Measurements from ENCODE around the gene KIAA0232.
A peak's percentile ranks its signal among the peaks of the same experiment; 100 is the strongest.

Gene KIAA0232

DNA sequence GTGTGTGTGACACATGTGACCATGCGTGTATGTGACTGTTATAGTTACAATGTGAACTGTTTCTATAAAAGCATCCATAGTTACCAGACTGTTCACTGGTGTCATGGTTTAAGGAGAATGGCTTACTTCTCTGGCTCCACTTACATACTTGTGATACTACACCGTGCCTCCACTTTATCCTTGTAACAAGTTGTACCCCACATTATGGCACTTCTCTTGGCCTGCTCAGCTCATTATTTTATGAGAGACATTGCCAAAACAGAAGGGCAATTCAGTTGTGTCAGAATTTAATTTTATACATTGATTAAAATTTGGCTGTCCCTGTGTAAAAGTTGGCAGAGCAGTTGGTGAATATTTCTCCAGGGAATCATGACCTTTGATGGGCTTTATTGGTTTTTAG, 64.7 kb downstream of the KIAA0232 start:
- no peak for DNase-seq (ENCODE audit: low spot score)

DNA sequence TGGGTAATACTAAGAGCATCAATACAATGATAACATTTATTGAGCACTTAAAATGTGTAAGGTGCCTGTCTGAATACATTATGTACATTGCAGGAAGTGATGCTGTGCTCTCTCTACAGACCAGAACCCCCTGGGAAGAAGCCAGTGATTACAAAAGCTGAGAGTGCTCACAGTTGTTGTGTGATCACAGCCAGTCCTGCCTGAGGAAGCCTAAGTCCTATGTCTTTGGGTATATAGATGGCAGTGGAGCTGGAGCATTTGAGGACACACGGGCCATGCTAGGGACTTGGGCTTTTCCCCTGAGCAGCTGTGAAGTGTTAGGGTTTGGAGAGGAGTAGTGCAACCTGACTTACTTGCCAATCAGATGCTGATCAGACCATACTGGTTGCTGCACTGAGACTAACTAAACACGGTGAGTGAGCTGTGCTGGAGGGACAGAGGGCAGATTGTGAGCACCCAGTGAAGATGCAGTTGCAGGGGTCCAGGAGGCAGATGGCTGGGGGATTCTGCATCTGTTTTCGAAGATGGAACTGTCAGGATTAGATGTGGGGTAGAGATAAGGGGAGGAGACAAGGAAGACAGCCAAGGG, 66.3 kb downstream of the KIAA0232 start:
- DNase-seq (ENCODE audit: low spot score): no peak

DNA sequence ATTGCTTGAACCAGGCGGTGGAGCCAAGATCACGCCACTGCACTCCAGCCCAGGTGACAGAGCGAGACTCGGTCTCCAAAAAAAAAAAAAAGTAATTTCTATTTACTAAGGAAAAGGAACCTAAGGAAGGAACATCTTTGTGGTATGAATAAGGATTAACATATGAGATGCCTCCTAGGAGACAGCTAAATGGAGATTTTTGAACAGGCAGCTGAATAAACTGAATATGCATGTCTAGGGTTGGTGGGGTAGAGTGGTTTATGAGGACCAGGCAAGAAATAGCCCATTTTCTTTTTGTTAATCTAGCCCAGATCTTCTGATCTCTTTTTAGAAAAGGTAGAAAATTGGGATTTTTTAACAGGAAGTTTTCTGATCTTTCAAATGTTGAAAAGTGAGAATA, 67.2 kb downstream of the KIAA0232 start:
- DNase-seq (ENCODE audit: low spot score): no peak

DNA sequence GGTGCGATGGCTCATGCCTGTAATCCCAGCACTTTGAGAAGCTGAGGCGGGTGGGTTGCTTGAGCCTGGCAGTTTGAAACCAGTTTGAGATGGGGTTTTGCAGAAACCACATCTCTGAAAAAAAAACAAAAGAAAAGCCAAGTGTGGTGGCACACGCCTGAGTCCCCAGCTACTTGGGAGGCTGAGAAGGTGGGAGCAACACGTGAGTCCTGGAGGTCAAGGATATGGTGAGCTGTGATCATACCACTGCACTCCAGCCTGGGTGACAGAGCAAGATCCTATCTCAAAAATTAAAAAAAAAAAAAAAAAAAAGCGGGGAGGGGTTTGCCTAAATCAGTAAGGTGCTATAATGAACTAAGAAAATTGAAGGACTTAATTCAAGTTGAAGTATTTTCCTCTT, 68.9 kb downstream of the KIAA0232 start:
- no peak for DNase-seq (ENCODE audit: low spot score)

DNA sequence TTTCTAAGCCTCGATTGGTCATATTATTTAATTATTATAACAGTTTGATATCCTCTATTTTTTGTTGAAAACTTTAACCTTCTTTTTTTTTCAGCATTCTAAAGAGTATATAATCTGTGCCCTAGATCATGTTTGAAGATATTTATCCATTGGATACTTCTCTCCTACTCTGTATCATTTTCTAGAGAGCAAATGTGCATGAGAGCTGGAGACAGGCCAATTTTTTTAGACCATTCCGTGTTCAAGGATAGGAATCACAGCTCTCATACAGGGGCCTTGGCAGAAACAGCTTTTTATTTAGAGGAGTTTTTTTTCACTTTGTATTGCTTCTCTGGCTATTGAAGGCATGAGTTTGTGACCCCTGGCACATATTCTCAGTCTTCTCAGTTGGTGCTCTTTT, 69.4 kb downstream of the KIAA0232 start:
- no peak for DNase-seq (ENCODE audit: low spot score)

DNA sequence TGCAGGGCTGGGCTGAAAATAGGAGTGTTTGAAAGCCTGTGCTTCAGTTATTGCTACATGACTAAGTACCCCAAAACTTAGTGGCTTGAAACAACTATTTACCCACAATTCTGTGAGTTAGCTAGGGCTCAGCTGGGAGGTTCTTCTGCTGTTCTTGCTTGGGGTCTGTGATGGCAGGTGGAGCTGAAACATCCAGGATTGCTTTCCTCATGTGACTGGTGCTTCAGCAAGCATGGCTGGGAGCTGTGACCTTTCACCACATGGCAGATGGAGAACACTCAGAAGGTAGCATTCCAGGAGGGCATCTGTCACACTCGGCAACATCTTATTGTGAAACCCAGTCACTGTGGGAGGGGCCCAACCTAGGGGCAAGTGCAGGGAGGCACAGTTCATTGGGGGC, 70.1 kb downstream of the KIAA0232 start:
- DNase-seq (ENCODE audit: low spot score): peak; percentile 22

DNA sequence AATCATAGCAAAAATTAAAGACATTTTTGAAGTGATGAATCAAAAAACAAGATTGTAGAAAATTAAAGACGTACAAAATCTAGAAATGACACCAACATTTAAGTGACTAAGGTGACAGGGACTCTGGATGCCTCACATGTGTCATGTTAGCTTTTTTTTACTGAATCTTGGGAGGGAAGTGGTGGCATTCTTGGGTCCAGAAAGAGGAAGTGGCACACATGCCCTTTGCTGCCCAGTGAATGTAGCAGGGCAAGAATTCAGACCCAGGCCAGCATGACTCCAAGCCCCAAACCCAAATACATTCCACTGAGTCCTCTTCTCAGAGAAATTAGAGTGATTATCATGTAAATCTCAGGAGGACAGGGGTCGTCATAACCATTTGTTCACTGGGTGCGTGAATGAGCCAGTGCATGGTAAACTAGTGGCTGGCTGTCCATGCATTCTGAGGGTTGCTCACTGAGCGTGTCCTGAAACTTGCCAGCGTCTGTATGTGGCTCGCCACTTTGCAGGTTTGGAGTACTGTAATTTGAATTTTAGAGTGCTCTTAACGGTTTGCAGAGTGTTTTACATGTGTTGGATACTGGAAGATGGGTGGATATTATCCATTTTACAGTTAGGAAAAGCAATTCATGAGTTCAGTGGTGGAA, 71.7 kb downstream of the KIAA0232 start:
- DNase-seq (ENCODE audit: low spot score): no peak

DNA sequence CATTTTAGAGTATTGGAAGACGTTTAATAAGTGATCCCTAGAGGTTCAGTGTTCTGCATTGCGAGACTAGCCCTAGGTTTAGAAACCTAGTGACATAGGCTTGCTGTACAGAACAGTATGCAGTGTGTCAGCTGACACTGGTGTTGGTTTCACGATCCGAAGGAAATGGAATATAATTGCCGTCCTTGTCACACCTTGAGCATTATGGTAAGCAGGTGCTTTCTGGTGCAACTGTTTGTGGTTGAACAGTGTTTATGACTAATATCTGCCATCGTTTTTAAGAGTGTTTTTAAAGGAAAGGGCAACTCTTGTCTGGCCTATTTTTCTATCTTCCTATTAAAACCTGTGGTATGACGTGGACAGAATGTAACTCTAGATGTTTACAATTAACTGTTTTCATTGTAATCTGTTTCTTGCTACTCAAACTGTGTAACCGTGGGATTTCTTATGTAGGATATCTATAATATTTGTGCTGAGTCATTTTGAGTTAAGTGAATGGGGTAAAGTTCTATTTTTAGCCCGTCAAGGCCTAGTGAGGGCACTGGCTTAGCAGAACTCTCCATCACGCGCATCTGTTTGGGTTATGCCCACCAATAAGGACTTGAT, 73.3 kb downstream of the KIAA0232 start:
- DNase-seq (ENCODE audit: low spot score): peak; percentile 61

DNA sequence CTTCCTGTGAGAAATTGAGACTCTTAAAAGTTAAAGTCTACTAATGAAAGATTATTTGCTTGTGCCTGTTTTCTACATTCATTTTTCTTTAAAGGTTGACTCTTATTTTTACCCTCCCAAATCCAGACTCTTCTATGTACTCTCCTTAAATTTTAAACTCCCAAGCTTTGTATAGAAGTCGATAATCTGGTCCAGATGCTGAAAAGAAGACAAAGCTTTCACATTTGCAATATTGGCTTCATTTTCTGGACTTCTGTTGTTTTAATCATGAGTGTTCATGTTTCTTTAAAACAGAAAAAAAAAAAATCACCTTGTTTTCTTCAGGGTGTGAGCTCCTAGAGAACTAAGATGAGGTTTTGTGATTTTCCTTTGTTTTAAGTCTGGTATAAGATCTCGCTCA, 73.9 kb downstream of the KIAA0232 start:
- no peak for DNase-seq (ENCODE audit: low spot score)

DNA sequence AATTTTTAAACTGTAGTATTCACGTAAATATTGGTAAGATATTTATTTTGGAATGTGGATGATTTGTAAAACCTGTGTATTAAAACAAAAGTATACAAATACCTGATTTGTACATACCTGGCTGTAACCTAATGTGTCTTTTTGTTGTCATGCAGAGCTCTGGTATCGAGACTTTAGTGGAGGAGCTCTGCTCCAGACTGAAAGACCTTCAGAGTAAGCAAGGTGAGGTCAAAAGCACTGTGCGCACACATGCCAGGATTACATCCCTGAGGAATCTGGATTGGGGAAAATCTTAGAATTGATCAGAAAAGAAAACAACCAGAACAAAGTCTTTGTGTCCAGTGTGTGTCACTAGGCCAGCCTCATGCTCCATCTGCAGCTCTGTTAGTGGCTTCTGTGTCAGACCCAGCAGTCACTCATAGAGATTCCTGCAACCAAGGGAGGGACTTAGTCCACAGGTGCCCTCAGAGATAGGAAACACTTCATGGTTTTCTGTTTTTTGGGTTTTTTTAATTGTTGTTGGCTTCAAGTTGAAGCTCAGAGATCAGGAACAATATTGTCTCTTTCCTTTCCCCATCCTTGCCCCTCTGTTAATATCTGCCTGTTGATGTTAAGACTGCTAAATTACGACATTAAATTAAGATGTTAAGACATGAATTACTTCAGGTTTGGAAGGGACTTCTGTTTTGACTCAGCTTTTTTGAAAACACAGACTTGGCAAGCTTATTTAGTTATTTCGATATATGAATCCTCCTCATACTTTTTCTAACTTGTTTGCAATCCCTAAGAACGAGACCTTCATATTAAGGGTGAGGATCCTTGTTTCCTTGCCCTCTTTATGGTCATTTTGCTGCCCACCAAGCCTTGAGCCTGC, 74.7 kb downstream of the KIAA0232 start:
- no peak for DNase-seq (ENCODE audit: low spot score)

DNA sequence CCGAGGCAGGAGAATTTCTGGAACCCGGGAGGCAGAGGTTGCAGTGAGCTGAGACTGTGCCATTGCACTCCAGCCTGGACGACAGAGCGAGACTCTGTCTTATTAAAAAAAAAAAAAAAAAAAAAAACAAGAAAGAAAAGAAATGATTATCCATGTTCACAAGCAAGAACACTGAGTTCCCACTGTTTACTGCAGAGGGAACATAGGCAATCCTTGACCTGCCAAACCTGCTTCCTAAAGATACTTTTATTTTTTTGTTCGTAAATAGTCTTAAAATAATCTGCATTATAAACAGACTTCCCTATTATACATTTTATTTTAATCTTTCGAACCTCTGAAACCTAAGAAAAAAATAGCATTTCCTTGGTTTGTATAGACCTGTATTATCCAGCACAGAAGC, 76.5 kb downstream of the KIAA0232 start:
- no peak for DNase-seq (ENCODE audit: low spot score)

DNA sequence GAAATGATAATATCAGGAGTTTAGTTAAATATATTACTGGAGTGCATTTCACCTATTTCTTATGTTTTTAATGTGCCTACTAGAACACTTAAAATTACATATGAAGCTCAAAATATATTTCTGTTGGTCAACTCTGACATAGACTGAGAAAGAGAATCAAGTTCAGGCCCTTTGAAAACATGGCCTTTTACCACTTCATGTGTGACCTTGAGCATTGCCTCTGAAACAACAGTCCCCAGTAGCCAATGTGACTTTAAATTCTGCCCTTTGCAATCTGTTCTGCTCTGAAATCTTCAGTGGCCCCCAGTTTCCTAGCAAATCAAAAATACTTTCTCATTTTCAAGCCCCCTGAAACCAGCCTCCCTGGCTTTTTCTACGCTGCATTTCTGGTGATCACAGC, 77.0 kb downstream of the KIAA0232 start:
- no peak for DNase-seq (ENCODE audit: low spot score)

DNA sequence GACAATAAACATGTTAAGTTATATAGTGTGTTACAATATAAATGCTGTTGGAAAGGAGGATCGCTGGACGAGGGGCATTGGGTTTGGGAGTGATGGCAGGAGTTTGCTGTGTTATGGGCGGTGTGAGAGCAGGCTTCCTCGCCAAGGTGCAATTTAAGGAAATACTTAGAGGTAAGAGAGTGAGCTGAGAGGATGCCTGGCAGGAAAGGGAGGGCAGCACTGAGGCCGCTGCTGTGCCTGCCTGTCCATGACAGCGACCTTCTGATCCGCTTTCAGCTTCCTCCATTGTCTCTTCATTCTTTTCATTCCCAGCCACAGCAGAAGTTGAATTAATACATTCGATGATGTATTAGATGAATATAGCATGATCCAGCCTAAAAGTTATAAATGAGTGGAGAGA, 85.9 kb downstream of the KIAA0232 start:
- no peak for DNase-seq (ENCODE audit: low spot score)

DNA sequence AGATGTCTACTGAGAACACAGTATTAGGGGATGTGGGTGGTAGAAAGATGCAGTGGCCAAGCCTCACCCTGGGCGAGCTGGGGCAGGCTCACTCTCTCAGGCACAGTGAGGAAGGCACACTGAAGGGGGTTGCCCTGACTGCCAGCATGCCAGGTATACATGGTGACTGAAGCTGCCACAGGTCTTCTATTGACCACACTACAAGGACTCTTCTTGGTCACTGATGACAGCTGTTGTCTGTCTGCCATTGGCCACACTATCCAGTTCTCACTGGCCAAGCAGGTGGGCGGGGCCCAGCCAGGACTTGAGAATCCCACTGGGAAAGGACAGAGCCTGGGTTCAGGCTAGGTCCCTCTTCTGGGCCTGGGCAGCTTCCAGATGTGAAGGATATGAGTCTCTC, 87.4 kb downstream of the KIAA0232 start:
- no peak for DNase-seq (ENCODE audit: low spot score)

DNA sequence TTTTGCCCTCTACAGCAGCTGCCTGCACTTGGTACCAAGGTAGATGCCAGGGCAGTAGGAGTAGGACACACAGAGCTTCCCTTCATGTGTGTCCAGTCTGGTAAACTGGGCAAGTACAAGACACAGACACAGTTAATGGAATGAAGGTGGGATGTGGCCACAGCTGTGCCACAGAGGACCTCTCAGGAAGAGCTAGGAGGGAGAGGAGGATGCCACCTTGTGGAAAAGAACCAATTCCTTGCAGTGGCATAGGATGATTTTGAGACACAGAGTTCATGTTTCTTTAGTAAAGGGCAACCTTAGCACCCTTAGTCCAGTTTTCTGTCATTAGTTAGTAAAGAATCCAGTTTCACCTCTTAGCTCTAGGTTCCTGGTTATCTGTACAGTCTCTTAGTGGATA, 90.8 kb downstream of the KIAA0232 start:
- no peak for DNase-seq (ENCODE audit: low spot score)

DNA sequence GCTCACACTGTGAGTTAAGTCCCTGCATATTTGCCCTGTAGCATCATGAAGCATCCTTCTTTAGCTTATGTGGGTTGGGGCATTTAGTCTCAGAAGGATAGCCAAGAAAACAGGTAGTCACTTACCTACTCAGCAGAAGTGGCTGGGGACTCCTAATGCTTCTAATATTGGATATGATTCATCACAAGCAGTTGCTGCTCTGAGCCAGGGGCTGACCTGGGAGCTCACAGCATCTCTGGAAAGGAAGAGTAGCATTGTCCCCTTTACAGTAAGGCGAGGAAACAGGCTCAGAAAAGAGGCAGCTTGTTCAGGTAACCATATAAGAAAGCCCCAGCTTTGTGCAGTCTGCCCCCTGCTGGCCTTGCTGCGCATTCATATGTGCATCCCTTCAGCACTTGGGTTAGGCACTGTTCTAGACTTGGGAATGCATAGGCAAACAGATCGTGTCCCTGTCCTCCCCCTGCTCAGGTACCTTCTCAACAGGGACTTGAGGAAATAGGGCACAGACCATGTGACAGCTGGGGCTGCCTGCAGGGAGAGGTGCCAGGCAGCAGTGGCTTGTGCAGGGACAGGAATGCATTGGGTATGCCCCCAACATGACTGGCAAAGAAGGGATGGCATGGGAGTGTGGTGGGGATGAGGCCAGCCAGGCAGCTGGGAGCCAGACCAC, 91.4 kb downstream of the KIAA0232 start:
- peak; percentile 66 for DNase-seq (ENCODE audit: low spot score)

DNA sequence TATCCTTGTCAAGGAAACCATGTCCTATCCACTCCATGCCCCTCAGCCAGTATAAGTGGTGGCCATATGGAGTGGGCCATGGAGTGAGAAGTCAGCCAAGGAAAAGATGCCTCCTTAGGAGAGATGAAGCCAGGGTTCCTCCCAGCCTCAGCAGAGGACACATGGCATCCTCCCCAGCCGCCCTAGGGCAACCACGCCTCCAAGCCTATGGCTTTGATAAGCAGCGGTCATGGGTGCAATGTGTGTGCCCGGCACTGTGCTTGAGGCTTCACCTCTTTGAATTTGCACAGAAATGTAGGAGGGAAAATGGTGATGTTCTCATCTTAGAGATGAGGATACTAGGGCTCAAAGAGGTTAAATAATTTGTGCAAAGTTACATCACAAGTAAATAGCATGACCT, 92.5 kb downstream of the KIAA0232 start:
- no peak for DNase-seq (ENCODE audit: low spot score)

DNA sequence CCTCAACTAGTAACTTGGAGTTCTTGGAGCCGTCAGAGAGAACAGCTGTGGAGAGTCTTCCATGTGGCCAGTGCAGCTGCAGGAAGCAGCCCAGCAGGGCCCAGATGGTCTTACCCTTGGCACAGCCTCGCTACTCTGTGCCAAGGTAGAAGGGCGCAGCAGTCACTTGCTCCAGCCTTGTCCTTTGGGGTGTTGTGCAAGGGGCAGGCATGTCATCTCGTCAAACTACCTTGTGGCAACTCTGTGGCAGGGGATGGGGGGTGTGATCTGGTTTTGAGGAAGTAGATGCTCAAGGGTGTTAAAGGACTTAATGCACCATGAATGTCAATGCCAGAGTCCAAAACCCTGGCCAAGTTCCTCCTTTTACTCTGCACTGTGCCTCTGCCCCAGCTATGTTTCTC, 92.9 kb downstream of the KIAA0232 start:
- no peak for DNase-seq (ENCODE audit: low spot score)

DNA sequence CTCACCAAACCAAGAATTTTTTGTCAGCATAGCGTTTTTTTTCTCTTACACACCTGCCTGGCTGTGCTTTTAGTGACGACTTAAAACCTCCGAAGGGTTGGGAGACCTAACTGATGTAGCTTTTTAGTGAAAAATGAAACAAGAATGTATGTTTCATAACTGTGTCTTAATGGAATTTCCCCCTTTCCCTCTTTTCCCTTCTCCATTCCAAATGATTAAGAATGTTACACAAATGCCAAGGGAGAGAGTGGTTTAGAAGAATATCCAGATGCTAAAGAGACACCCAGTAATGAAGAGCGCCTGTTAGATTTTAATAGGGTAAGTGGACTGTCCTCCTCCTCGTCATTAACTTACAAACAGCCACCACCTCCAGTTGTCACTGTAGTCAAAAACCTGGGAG, 93.9 kb downstream of the KIAA0232 start:
- no peak for DNase-seq (ENCODE audit: low spot score)

DNA sequence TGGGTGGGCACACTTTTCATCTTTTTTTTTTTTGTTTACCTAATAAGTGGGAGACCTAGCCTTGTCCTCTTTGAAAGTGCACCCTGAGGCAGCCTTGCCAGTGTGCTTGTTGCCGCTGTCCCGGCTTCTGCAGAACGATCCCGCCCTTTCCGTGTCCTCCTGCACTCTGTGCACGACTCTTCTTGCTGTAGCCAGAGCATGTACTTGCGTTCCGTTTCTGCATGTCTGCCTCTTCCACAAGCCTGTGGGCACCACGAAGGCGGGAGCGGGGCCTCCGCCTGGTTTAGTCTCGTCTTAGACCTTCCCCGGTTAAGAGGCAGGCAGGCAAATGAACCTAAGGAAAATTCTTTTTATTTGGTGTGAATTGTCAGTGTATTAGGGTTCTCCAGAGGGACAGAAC, 94.5 kb downstream of the KIAA0232 start:
- no peak for DNase-seq (ENCODE audit: low spot score)

DNA sequence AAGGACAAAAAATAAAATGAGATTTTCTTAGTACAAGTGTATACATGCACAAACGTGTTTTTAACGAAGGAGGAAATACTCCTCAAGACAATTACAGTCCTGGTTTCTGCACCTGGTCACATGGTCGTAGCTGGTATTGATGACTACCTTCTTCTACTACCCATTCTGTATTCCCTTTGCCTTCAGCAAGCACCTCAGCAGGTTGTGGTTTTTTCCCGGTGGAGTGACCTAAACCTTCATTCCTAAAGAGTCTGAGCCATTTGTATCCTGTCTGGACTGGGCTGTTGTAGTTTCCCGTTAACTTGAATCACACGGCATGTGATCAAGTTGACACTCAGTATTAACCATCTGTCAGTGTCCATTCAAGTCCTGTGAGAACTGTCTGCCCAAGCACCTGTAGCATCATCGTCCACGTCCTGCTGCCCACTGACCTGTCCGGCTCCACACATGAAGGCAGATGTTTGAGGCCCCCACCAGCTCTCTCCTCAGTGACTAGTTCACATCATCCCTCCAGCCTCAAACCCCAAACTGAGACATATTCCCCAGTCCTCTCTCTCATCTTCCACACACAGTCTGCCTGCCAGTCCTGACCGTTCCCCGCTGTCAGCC, 96.0 kb downstream of the KIAA0232 start:
- peak; percentile 76 for DNase-seq (ENCODE audit: low spot score)

DNA sequence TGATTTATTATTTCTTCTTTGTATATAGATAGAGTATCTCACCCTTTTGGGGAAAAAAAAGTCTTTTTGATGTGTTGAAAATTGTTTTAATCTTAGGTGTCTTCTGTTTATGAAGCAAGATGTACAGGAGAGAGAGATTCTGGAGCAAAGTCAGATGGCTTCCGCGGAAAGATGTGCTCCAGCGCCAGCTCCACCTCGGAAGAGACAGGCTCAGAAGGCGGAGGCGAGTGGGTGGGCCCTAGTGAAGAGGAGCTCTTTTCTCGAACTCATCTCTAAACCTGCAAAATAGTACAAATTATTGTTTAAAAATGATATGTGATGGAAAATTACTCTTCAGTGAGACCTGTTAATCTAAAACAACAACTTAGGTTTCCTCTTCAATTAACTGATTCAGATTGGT, 98.2 kb downstream of the KIAA0232 start:
- no peak for DNase-seq (ENCODE audit: low spot score)
